ENCODE results near the gene GRM7. TPM values are rescaled to one million over a fixed set of nuclear protein-coding genes. Genes with fewer than 3 reads are reported as not detected.

GRM7 gene
- total and polyA plus RNA-seq, 2 of the 4 experiments (the other 2 are of a cell fraction): not detected

- Histone ChIP-seq H4K8ac (ENCODE audit: low read depth in 2 of 2, low read length in 2 of 2) (no peak overlapping the region), H3K4ac (ENCODE audit: low read depth, low read length) (no peak overlapping the region), H4K20me1 (ENCODE audit: insufficient read depth, low read length) (no peaks in the 10 kb centered on the region), H3K9me1 (ENCODE audit: insufficient read depth, low read length) (no peaks in the 10 kb centered on the region), H2BK20ac (ENCODE audit: low read depth, low read length) (no peak overlapping the region), H3K36me3 (ENCODE audit: control insufficient read depth, insufficient read depth, low read length) (no peaks in the 10 kb centered on the region), H3K4me2 (ENCODE audit: low read depth, low read length) (no peak overlapping the region), H3K9me3 (ENCODE audit: control insufficient read depth, insufficient read depth, low read length) (peaks cover 3% of the 10 kb centered on the region; the same call in 1 of the 2 replicates), H4K5ac (ENCODE audit: low read depth, low read length) (no peak overlapping the region), H3K9ac (ENCODE audit: low read depth, low read length) (no peak overlapping the region), H2BK5ac (ENCODE audit: low read depth, low read length, poor library complexity, severe bottlenecking) (no peak overlapping the region), H2AK5ac (ENCODE audit: low read depth, low read length) (no peak overlapping the region), H3K27me3 (ENCODE audit: control insufficient read depth, insufficient read depth, low read length) (no peaks in the 10 kb centered on the region), H2AFZ (replicated peaks; ENCODE audit: low read length, poor library complexity) (no peak overlapping the region), H3K27ac (ENCODE audit: insufficient read depth, low read length) (no peak overlapping the region), H3K14ac (replicated peaks; ENCODE audit: low read depth, low read length) (no peak overlapping the region), H3K18ac (ENCODE audit: low read depth, low read length) (no peak overlapping the region), H2BK15ac (ENCODE audit: low read depth, low read length) (no peak overlapping the region), H3K79me1 (ENCODE audit: low read depth in 1 of 2, low read length in 2 of 2) (no peaks in the 10 kb centered on the region), H4K91ac (ENCODE audit: insufficient read depth, low read depth, low read length) (no peak overlapping the region), H2AK9ac (replicated peaks; ENCODE audit: low read depth, low read length, poor library complexity) (no peak overlapping the region), H2BK120ac (ENCODE audit: low read depth, low read length) (no peak overlapping the region), H3K4me1 (ENCODE audit: control insufficient read depth, insufficient read depth, low read length) (no peaks in the 10 kb centered on the region), H3K4me3 (ENCODE audit: insufficient read depth, low read depth, low read length) (no peak overlapping the region), H3K23ac (ENCODE audit: low read depth, low read length) (no peak overlapping the region), H3K56ac (ENCODE audit: extremely low read depth, insufficient read depth, low read length) (no peak overlapping the region)
- intact Hi-C loops (cut with micrococcal nuclease): no loop called here
- DNase-seq (no peak), ATAC-seq (ENCODE audit: low read depth) (no peak)
- BruUV-seq (replicated peaks): no TSS peak
- dilution Hi-C loops (cut with HindIII; ENCODE audit: low sequenced_read_pairs, unreplicated experiment): no loop called here
- in situ Hi-C loops (cut with MboI; ENCODE audit: low sequenced_read_pairs): no loop called here
- CTCF ChIA-PET: no interaction called here
- WGBS, 2 experiments (ENCODE audit: extremely low coverage in 2 of 2, insufficient read length in 1 of 2): no CpG with 5 or more reads among the region's 1 CpG
- POLR2A ChIA-PET (ENCODE audit: unreplicated experiment): no interaction called here
- TF ChIP-seq RCOR1 (IDR thresholded peaks at IDR 0.05; ENCODE audit: insufficient replicate concordance, low read length) (no peak), POLR2A (IDR thresholded peaks at IDR 0.05; ENCODE audit: low read depth, low read length) (no peak), CHD1 (IDR thresholded peaks at IDR 0.05; ENCODE audit: low read depth, low read length) (no peak), MAZ (IDR thresholded peaks at IDR 0.05; ENCODE audit: borderline replicate concordance, low read depth, low read length) (no peak)
Observed at GRCh38 chr3:7367968-7368367, 507.1 kb downstream of the GRM7 start.

Data from IMR-90 (cell line).